HL-60 (cell line): ENCODE results near the gene DNAH10.

Experiments
- CTCF ChIP-seq: IDR thresholded peaks from one replicate; pipeline ENCODE4 v1.5.1; 2011; ENCODE audit warnings: low read length, control low read depth, inconsistent platforms; ENCODE audit not compliant: insufficient read depth
- POLR2AphosphoS5 ChIP-seq: IDR thresholded peaks from 2 replicates; pipeline ENCODE4 v1.6.1; 2012; ENCODE audit warnings: low read depth
- TF ChIP-seq, protein P1 (sequence below): IDR thresholded peaks from 2 replicates; pipeline ENCODE4 v1.6.1; 2012; ENCODE audit warnings: low read depth; ENCODE audit not compliant: insufficient replicate concordance

- TF ChIP-seq, protein P1, sequence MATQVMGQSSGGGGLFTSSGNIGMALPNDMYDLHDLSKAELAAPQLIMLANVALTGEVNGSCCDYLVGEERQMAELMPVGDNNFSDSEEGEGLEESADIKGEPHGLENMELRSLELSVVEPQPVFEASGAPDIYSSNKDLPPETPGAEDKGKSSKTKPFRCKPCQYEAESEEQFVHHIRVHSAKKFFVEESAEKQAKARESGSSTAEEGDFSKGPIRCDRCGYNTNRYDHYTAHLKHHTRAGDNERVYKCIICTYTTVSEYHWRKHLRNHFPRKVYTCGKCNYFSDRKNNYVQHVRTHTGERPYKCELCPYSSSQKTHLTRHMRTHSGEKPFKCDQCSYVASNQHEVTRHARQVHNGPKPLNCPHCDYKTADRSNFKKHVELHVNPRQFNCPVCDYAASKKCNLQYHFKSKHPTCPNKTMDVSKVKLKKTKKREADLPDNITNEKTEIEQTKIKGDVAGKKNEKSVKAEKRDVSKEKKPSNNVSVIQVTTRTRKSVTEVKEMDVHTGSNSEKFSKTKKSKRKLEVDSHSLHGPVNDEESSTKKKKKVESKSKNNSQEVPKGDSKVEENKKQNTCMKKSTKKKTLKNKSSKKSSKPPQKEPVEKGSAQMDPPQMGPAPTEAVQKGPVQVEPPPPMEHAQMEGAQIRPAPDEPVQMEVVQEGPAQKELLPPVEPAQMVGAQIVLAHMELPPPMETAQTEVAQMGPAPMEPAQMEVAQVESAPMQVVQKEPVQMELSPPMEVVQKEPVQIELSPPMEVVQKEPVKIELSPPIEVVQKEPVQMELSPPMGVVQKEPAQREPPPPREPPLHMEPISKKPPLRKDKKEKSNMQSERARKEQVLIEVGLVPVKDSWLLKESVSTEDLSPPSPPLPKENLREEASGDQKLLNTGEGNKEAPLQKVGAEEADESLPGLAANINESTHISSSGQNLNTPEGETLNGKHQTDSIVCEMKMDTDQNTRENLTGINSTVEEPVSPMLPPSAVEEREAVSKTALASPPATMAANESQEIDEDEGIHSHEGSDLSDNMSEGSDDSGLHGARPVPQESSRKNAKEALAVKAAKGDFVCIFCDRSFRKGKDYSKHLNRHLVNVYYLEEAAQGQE: no peak
- TF ChIP-seq CTCF (no peak), POLR2AphosphoS5 (no peak)
Measured at GRCh38 chr12:123760267-123760938, 1.7 kb upstream of the DNAH10 start.
